ENCODE data around the gene CHRNA7.
"Not testable (repeated sequence)": the region's sequence is repeated elsewhere in the genome, so short reads cannot be mapped to it uniquely, and the experiment has no call there.

DNA sequence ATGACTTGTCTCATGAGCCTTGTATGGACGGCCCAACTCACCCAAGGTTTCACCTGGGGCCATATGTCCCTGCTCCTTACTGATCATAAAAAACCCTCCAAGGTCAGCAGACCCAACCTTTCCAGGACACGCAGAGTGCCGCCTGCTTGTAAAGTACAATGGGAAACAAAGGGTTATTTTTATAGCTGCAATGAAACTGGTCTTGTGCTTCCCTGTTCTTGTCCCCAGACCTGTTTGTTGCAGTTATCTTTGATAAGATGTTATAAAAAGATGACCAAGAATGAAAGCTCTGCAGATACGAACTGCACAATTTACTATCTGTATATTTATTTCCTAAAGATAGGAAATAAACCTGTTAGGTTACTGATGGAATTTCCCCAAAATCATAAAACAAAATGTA lies 136.0 kb downstream of the CHRNA7 start:
- not testable (repeated sequence) for TF ChIP-seq POLR2A, CTCF, POLR2AphosphoS5 (IDR thresholded peaks at IDR 0.05)

All from breast epithelium (tissue), 3 donors.